Central memory CD8-positive, alpha-beta T cell (primary cell): ENCODE results near the gene SMYD3.

Source experiments
- ATAC-seq: fragments of 150-1000 bp; cut with Tn5 transposase; replicated peaks from 2 replicates; pipeline ENCODE4 v1.10.0; 2022; ENCODE audit warnings: mild to moderate bottlenecking, moderate FRiP score, moderate number of reproducible peaks; ENCODE audit not compliant: poor library complexity, severe bottlenecking; ENCODE audit errors: extremely low read depth
- DNase-seq, 2 donors: peaks; one replicate each; pipeline ENCODE4 v3.0.0; 2021; ENCODE audit warnings: low spot score in 2 of 2
- H3K27ac Mint-ChIP-seq: one replicate; pipeline ENCODE4 v1.8.0; 2022; ENCODE audit warnings: low read depth, mild to moderate bottlenecking, moderate library complexity, mixed read lengths
- H3K27me3 Mint-ChIP-seq: one replicate; pipeline ENCODE4 v1.8.0; 2022; ENCODE audit warnings: mixed read lengths
- H3K36me3 Mint-ChIP-seq: one replicate; pipeline ENCODE4 v1.8.0; 2022; ENCODE audit warnings: mild to moderate bottlenecking, moderate library complexity, mixed read lengths; ENCODE audit not compliant: insufficient read depth
- H3K4me1 Mint-ChIP-seq: one replicate; pipeline ENCODE4 v1.8.0; 2022; ENCODE audit warnings: mixed read lengths
- H3K4me3 Mint-ChIP-seq: one replicate; pipeline ENCODE4 v1.8.0; 2022; ENCODE audit warnings: mild to moderate bottlenecking, moderate library complexity, mixed read lengths
- H3K9me3 Mint-ChIP-seq: one replicate; pipeline ENCODE4 v1.8.0; 2022; ENCODE audit warnings: mixed read lengths

Gene SMYD3

GRCh38 chr1:246254854-246255253, 252.2 kb downstream of the SMYD3 start:
- Mint-ChIP-seq H3K9me3 (peaks cover 14% of the 10 kb centered on the region), H3K36me3 (peaks cover 1% of the 10 kb centered on the region), H3K4me3 (no peak overlapping the region), H3K4me1 (no peaks in the 10 kb centered on the region), H3K27ac (no peak overlapping the region), H3K27me3 (no peaks in the 10 kb centered on the region)
- no peak for DNase-seq
- no peak for ATAC-seq

GRCh38 chr1:246246430-246246829, 260.6 kb downstream of the SMYD3 start:
- DNase-seq (no peak), ATAC-seq (no peak)
- no peak overlapping the region for H3K4me3 Mint-ChIP-seq
- peaks cover 2% of the 10 kb centered on the region for H3K36me3 Mint-ChIP-seq
- H3K9me3 Mint-ChIP-seq, result no peaks in the 10 kb centered on the region
- H3K27me3 Mint-ChIP-seq, result no peaks in the 10 kb centered on the region
- no peak overlapping the region for H3K27ac Mint-ChIP-seq
- H3K4me1 Mint-ChIP-seq, result no peaks in the 10 kb centered on the region

- H3K4me3 Mint-ChIP-seq, result no peak overlapping the region
- no peaks in the 10 kb centered on the region for H3K4me1 Mint-ChIP-seq
- H3K36me3 Mint-ChIP-seq, result peaks cover 4% of the 10 kb centered on the region
- no peaks in the 10 kb centered on the region for H3K9me3 Mint-ChIP-seq
- no peak overlapping the region for H3K27ac Mint-ChIP-seq
- DNase-seq (no peak), ATAC-seq (no peak)
- H3K27me3 Mint-ChIP-seq, result no peaks in the 10 kb centered on the region
These were observed 261.5 kb downstream of the SMYD3 start for GRCh38 chr1:246245541-246245940.

GRCh38 chr1:246232126-246232525, 275.0 kb downstream of the SMYD3 start:
- DNase-seq (no peak), ATAC-seq (no peak)
- no peaks in the 10 kb centered on the region for H3K27me3 Mint-ChIP-seq
- no peaks in the 10 kb centered on the region for H3K9me3 Mint-ChIP-seq
- no peak overlapping the region for H3K4me3 Mint-ChIP-seq
- H3K4me1 Mint-ChIP-seq, result no peaks in the 10 kb centered on the region
- no peak overlapping the region for H3K27ac Mint-ChIP-seq
- no peaks in the 10 kb centered on the region for H3K36me3 Mint-ChIP-seq

- no peaks in the 10 kb centered on the region for H3K27me3 Mint-ChIP-seq
- H3K27ac Mint-ChIP-seq, result no peak overlapping the region
- H3K4me1 Mint-ChIP-seq, result peaks cover 6% of the 10 kb centered on the region
- no peak overlapping the region for H3K4me3 Mint-ChIP-seq
- DNase-seq (no peak), ATAC-seq (no peak)
- H3K36me3 Mint-ChIP-seq, result no peaks in the 10 kb centered on the region
- H3K9me3 Mint-ChIP-seq, result no peaks in the 10 kb centered on the region
These were observed 281.0 kb downstream of the SMYD3 start for GRCh38 chr1:246226041-246226440.

GRCh38 chr1:246221485-246222255, 285.4 kb downstream of the SMYD3 start:
- no peaks in the 10 kb centered on the region for H3K36me3 Mint-ChIP-seq
- peaks cover 6% of the 10 kb centered on the region for H3K4me1 Mint-ChIP-seq
- no peak overlapping the region for H3K27ac Mint-ChIP-seq
- H3K4me3 Mint-ChIP-seq, result no peak overlapping the region
- H3K27me3 Mint-ChIP-seq, result no peaks in the 10 kb centered on the region
- DNase-seq (no peak), ATAC-seq (no peak)
- no peaks in the 10 kb centered on the region for H3K9me3 Mint-ChIP-seq

- Mint-ChIP-seq H3K36me3 (no peaks in the 10 kb centered on the region), H3K9me3 (no peaks in the 10 kb centered on the region), H3K4me3 (no peak overlapping the region), H3K27me3 (no peaks in the 10 kb centered on the region), H3K4me1 (peaks cover 6% of the 10 kb centered on the region), H3K27ac (no peak overlapping the region)
- no peak for ATAC-seq
- DNase-seq, result no peak
These were observed 286.5 kb downstream of the SMYD3 start for GRCh38 chr1:246220495-246221065.

GRCh38 chr1:246219508-246220030, 287.5 kb downstream of the SMYD3 start:
- ATAC-seq (no peak), DNase-seq (no peak)
- Mint-ChIP-seq H3K4me3 (no peak overlapping the region), H3K9me3 (no peaks in the 10 kb centered on the region), H3K4me1 (peaks cover 5% of the 10 kb centered on the region), H3K27me3 (no peaks in the 10 kb centered on the region), H3K27ac (no peak overlapping the region), H3K36me3 (no peaks in the 10 kb centered on the region)

GRCh38 chr1:246218686-246219085, 288.4 kb downstream of the SMYD3 start:
- ATAC-seq, result no peak
- H3K4me3 Mint-ChIP-seq, result no peak overlapping the region

GRCh38 chr1:246216906-246217305, 290.2 kb downstream of the SMYD3 start:
- no peak overlapping the region for H3K27ac Mint-ChIP-seq
- no peak overlapping the region for H3K4me3 Mint-ChIP-seq
- no peaks in the 10 kb centered on the region for H3K9me3 Mint-ChIP-seq
- no peaks in the 10 kb centered on the region for H3K36me3 Mint-ChIP-seq
- no peak for ATAC-seq
- no peak for DNase-seq
- no peaks in the 10 kb centered on the region for H3K27me3 Mint-ChIP-seq
- peaks cover 7% of the 10 kb centered on the region for H3K4me1 Mint-ChIP-seq

More at GRCh38 chr1:246218686-246219085, 288.4 kb downstream of the SMYD3 start:
- Mint-ChIP-seq H3K9me3 (no peaks in the 10 kb centered on the region), H3K36me3 (no peaks in the 10 kb centered on the region), H3K27me3 (no peaks in the 10 kb centered on the region), H3K4me1 (peaks cover 5% of the 10 kb centered on the region), H3K27ac (no peak overlapping the region)
- DNase-seq, result no peak

GRCh38 chr1:246215510-246215903, 291.6 kb downstream of the SMYD3 start:
- peaks cover 7% of the 10 kb centered on the region for H3K4me1 Mint-ChIP-seq
- no peaks in the 10 kb centered on the region for H3K36me3 Mint-ChIP-seq
- H3K4me3 Mint-ChIP-seq, result no peak overlapping the region
- no peak overlapping the region for H3K27ac Mint-ChIP-seq
- H3K9me3 Mint-ChIP-seq, result no peaks in the 10 kb centered on the region
- no peak for DNase-seq
- no peak for ATAC-seq
- H3K27me3 Mint-ChIP-seq, result no peaks in the 10 kb centered on the region

GRCh38 chr1:246214708-246215509, 292.2 kb downstream of the SMYD3 start:
- DNase-seq, result no peak
- Mint-ChIP-seq H3K4me3 (no peak overlapping the region), H3K36me3 (no peaks in the 10 kb centered on the region), H3K9me3 (no peaks in the 10 kb centered on the region), H3K27ac (no peak overlapping the region), H3K4me1 (peaks cover 7% of the 10 kb centered on the region), H3K27me3 (no peaks in the 10 kb centered on the region)
- no peak for ATAC-seq
